H9 (cell line): Measurements from ENCODE around the gene IL1RL1. TPM values are rescaled to one million over a fixed set of nuclear protein-coding genes. Genes with fewer than 3 reads are reported as not detected.

Source experiments
- DNase-seq: peaks from one replicate; pipeline ENCODE4 v3.0.0-alpha.2; 2017
- H2AFZ ChIP-seq: one replicate; pipeline ENCODE4 v1.6.1; 2013; ENCODE audit warnings: mild to moderate bottlenecking, low read length, control low read depth, moderate library complexity
- H2AK5ac ChIP-seq: 2 replicates; pipeline ENCODE4 v1.6.1; 2013; ENCODE audit warnings: low read length, control low read depth, mixed read lengths; ENCODE audit not compliant: insufficient read length
- H2BK120ac ChIP-seq: one replicate; pipeline ENCODE4 v1.6.1; 2013; ENCODE audit warnings: low read depth, mild to moderate bottlenecking, low read length, control low read depth, inconsistent platforms; ENCODE audit not compliant: poor library complexity, severe bottlenecking
- H2BK12ac ChIP-seq: 2 replicates; pipeline ENCODE4 v1.6.1; 2013; ENCODE audit warnings: low read length, control low read depth, mixed read lengths, low read depth; ENCODE audit not compliant: insufficient read length
- H2BK15ac ChIP-seq: 2 replicates; pipeline ENCODE4 v1.6.1; 2013; ENCODE audit warnings: low read depth, low read length, control low read depth
- H2BK20ac ChIP-seq: one replicate; pipeline ENCODE4 v1.6.1; 2013; ENCODE audit warnings: low read depth, mild to moderate bottlenecking, low read length, control low read depth, inconsistent platforms; ENCODE audit not compliant: poor library complexity, severe bottlenecking
- H2BK5ac ChIP-seq: 2 replicates; pipeline ENCODE4 v1.6.1; 2013; ENCODE audit warnings: low read length, control low read depth, mixed read lengths; ENCODE audit not compliant: insufficient read length
- H3K14ac ChIP-seq: 2 replicates; pipeline ENCODE4 v1.6.1; 2013; ENCODE audit warnings: low read length, control low read depth; ENCODE audit not compliant: insufficient read depth
- H3K18ac ChIP-seq: 2 replicates; pipeline ENCODE4 v1.6.1; 2013; ENCODE audit warnings: low read depth, mild to moderate bottlenecking, mixed read lengths, low read length, control low read depth; ENCODE audit not compliant: insufficient read length
- H3K23ac ChIP-seq: 2 replicates; pipeline ENCODE4 v1.6.1; 2013; ENCODE audit warnings: low read length, control low read depth, mixed read lengths, low read depth; ENCODE audit not compliant: insufficient read length
- H3K23me2 ChIP-seq: 2 replicates; pipeline ENCODE4 v1.6.1; 2013; ENCODE audit warnings: low read depth, mild to moderate bottlenecking, mixed read lengths, low read length, control low read depth; ENCODE audit not compliant: insufficient read length, poor library complexity, severe bottlenecking
- H3K27ac ChIP-seq: 2 replicates; pipeline ENCODE4 v1.5.1; 2013; ENCODE audit warnings: low read length, control low read depth, mixed read lengths, low read depth; ENCODE audit not compliant: insufficient read length
- H3K27me3 ChIP-seq: 2 replicates; pipeline ENCODE4 v1.6.1; 2013; ENCODE audit warnings: low read length, control low read depth, inconsistent platforms; ENCODE audit not compliant: insufficient read depth
- H3K4ac ChIP-seq: 2 replicates; pipeline ENCODE4 v1.6.1; 2013; ENCODE audit warnings: low read depth, mild to moderate bottlenecking, control low read depth, inconsistent platforms, low read length, moderate library complexity
- H3K4me1 ChIP-seq: 2 replicates; pipeline ENCODE4 v1.6.1; 2013; ENCODE audit warnings: low read length, control low read depth, inconsistent platforms; ENCODE audit not compliant: insufficient read depth
- H3K4me2 ChIP-seq: 2 replicates; pipeline ENCODE4 v1.6.1; 2013; ENCODE audit warnings: low read length, control low read depth, mixed read lengths; ENCODE audit not compliant: insufficient read length, insufficient read depth
- H3K56ac ChIP-seq: 2 replicates; pipeline ENCODE4 v1.6.1; 2013; ENCODE audit warnings: low read depth, mild to moderate bottlenecking, mixed read lengths, low read length, control low read depth; ENCODE audit not compliant: insufficient read length
- H3K79me1 ChIP-seq: 2 replicates; pipeline ENCODE4 v1.6.1; 2013; ENCODE audit warnings: low read depth, mild to moderate bottlenecking, moderate library complexity, low read length, control low read depth, inconsistent platforms; ENCODE audit not compliant: insufficient read depth, poor library complexity, severe bottlenecking
- H3K79me2 ChIP-seq: 2 replicates; pipeline ENCODE4 v1.6.1; 2013; ENCODE audit warnings: low read length, control low read depth, inconsistent platforms; ENCODE audit not compliant: insufficient read depth
- H3K9ac ChIP-seq: 2 replicates; pipeline ENCODE4 v1.6.1; 2013; ENCODE audit warnings: low read length, control low read depth, mixed read lengths; ENCODE audit not compliant: insufficient read length; ENCODE audit errors: extremely low read depth
- H3K9me3 ChIP-seq: one replicate; pipeline ENCODE4 v1.6.1; 2013; ENCODE audit warnings: low read depth, low read length, inconsistent platforms; ENCODE audit not compliant: control insufficient read depth
- H3T11ph ChIP-seq: one replicate; pipeline ENCODE4 v1.6.1; 2013; ENCODE audit warnings: mild to moderate bottlenecking, low read length, control low read depth, inconsistent platforms
- H4K20me1 ChIP-seq: one replicate; pipeline ENCODE4 v1.6.1; 2013; ENCODE audit not compliant: control insufficient read depth, insufficient read length, insufficient read depth
- H4K5ac ChIP-seq: 2 replicates; pipeline ENCODE4 v1.6.1; 2013; ENCODE audit warnings: low read depth, mild to moderate bottlenecking, mixed read lengths, low read length, control low read depth; ENCODE audit not compliant: insufficient read length
- H4K8ac ChIP-seq: replicated peaks from 2 replicates; pipeline ENCODE4 v1.6.1; 2013; ENCODE audit warnings: low read length, control low read depth, mixed read lengths, low read depth; ENCODE audit not compliant: insufficient read length
- H4K91ac ChIP-seq: 2 replicates; pipeline ENCODE4 v1.6.1; 2013; ENCODE audit warnings: low read depth, mild to moderate bottlenecking, moderate library complexity, mixed read lengths, low read length, control low read depth; ENCODE audit not compliant: insufficient read length
- H3K27ac Mint-ChIP-seq, 3 experiments: 2 replicates in 2 of 3; 3 replicates in 1 of 3; pipeline ENCODE4 v1.8.0; 2020 to 2021; ENCODE audit warnings: mixed read lengths in 3 of 3, mild to moderate bottlenecking in 1 of 3, moderate library complexity in 1 of 3
- H3K27me3 Mint-ChIP-seq: 2 replicates; pipeline ENCODE4 v1.8.0; 2021; ENCODE audit warnings: low read depth, mild to moderate bottlenecking, moderate library complexity, mixed read lengths
- H3K36me3 Mint-ChIP-seq, 3 experiments: 2 replicates in 2 of 3; 3 replicates in 1 of 3; pipeline ENCODE4 v1.8.0; 2020 to 2021; ENCODE audit warnings: low read depth in 3 of 3, mixed read lengths in 3 of 3; ENCODE audit not compliant: insufficient read depth in 1 of 3
- H3K4me1 Mint-ChIP-seq, 2 experiments: 2 replicates each; pipeline ENCODE4 v1.8.0; 2020; ENCODE audit warnings: mixed read lengths in 2 of 2
- H3K4me3 Mint-ChIP-seq, 2 experiments: 2 replicates in 1 of 2; 3 replicates in 1 of 2; pipeline ENCODE4 v1.8.0; 2020 to 2021; ENCODE audit warnings: mild to moderate bottlenecking in 2 of 2, mixed read lengths in 2 of 2, moderate library complexity in 1 of 2
- H3K9me3 Mint-ChIP-seq, 2 experiments: 2 replicates in 1 of 2; 3 replicates in 1 of 2; pipeline ENCODE4 v1.8.0; 2020; ENCODE audit warnings: mild to moderate bottlenecking in 2 of 2, mixed read lengths in 2 of 2, moderate library complexity in 1 of 2
- CTCF ChIP-seq: fragments of 200-600 bp; sonication (generic); conservative IDR thresholded peaks from 3 replicates; pipeline ENCODE4 v1.8.0; 2021; ENCODE audit warnings: antibody characterized with exemption, mild to moderate bottlenecking
- WGBS: extraction: QIAGEN DNeasy Blood & Tissue Kit; methylation state at CpG from one replicate; pipeline ENCODE4 v1.1.7; 2013; ENCODE audit warnings: missing lambda C conversion rate, low lambda C conversion rate, mixed read lengths; ENCODE audit not compliant: insufficient read length; ENCODE audit errors: extremely low coverage; 5-methylcytosine and 5-hydroxymethylcytosine counted together
- total RNA-seq: library from RNA; stranded (reverse); gene quantifications from 2 replicates; pipeline ENCODE4 v1.2.1, GENCODE V29; 2021

Gene IL1RL1
- total RNA-seq, 1 experiment from 2014 or later, result not detected

- Histone ChIP-seq H3K14ac (no peak overlapping the region), H2BK120ac (no peak overlapping the region), H2BK20ac (no peak overlapping the region), H3K9ac (no peak overlapping the region), H3K4me2 (no peak overlapping the region), H3K23me2 (no peaks in the 10 kb centered on the region), H2BK5ac (no peak overlapping the region), H3T11ph (no peak overlapping the region), H3K18ac (no peak overlapping the region), H2BK15ac (no peak overlapping the region), H3K79me2 (no peaks in the 10 kb centered on the region), H4K20me1 (no peaks in the 10 kb centered on the region), H3K79me1 (no peaks in the 10 kb centered on the region), H3K4me1 (peaks cover 2% of the 10 kb centered on the region; the same call in 1 of the 2 replicates), H2AK5ac (no peak overlapping the region), H3K27me3 (no peaks in the 10 kb centered on the region; the same call in 1 of the 2 replicates), H2BK12ac (no peak overlapping the region), H4K5ac (no peak overlapping the region), H3K4ac (no peak overlapping the region), H3K23ac (no peak overlapping the region), H3K56ac (no peak overlapping the region), H2AFZ (no peak overlapping the region), H4K91ac (no peak overlapping the region), H3K9me3 (no peaks in the 10 kb centered on the region), H3K27ac (no peak overlapping the region), H4K8ac (no peak overlapping the region)
- peaks cover 12% of the 10 kb centered on the region in 2 experiments for H3K4me1 Mint-ChIP-seq
- TF ChIP-seq CTCF, result no peak
- H3K27ac Mint-ChIP-seq, result no peak overlapping the region
- H3K4me3 Mint-ChIP-seq, result no peak overlapping the region
- no CpG with 5 or more reads among the region's 2 CpGs for WGBS
- no peaks in the 10 kb centered on the region for H3K36me3 Mint-ChIP-seq
- no peak for DNase-seq
- H3K9me3 Mint-ChIP-seq, result no peaks in the 10 kb centered on the region
- H3K27me3 Mint-ChIP-seq, result peaks cover 36% of the 10 kb centered on the region
Observed at GRCh38 chr2:102357937-102358336, 46.6 kb downstream of the IL1RL1 start.
